ENCODE measurements around the gene STARD9.
"Not testable (repeated sequence)": the region's sequence is repeated elsewhere in the genome, so short reads cannot be mapped to it uniquely, and the experiment has no call there.

STARD9 gene

GRCh38 chr15:42623951-42624350 is 48.5 kb downstream of the STARD9 start:
- no peak for FAIRE-seq
- DNase-seq (ENCODE audit: low spot score): no peak

DNA sequence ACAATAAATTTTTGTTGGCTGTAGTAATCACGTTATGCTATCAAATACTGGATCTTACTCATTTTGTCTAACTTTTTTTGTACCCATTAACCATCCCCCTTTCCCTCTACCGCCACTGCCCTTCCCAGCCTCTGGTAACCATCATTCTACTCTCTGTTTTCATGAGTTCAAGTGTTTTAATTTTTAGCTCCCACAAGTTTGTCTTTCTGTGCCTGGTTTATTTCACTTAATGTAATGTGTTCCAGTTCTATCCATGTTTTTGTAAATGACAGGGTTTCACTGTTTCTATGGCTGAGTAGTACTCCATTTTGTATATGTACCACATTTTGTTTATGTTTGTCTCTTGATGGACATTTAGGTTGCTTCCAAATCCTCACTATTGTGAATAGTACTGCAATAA is 52.1 kb downstream of the STARD9 start:
- no peak for DNase-seq (ENCODE audit: low spot score)
- FAIRE-seq: no peak

- FAIRE-seq: no peak
- no peak for DNase-seq (ENCODE audit: low spot score)
Measured at GRCh38 chr15:42628761-42629160, 53.4 kb downstream of the STARD9 start.

- DNase-seq (ENCODE audit: low spot score) (no peak), FAIRE-seq (no peak)
Measured at GRCh38 chr15:42632105-42632675, 56.8 kb downstream of the STARD9 start.

DNA sequence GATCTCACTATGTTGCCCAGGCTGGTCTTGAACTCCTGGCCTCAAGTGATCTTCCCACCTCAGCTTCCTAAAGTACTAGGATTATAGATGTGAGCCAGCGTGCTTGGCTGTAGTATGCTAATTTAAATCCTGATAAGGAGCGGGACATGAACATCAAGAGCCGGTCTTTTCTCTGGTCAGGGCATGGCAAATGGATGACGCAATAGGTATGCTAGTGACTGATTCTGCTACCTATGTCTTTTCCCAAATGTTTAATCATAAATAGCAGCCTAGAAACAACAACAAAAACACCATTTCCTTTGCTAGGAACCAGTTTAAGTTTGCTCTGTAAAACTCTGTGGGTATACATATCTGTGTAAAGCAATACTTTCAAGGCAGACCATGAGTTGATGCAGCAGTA is 64.7 kb downstream of the STARD9 start:
- DNase-seq (ENCODE audit: low spot score): no peak
- no peak for FAIRE-seq

DNA sequence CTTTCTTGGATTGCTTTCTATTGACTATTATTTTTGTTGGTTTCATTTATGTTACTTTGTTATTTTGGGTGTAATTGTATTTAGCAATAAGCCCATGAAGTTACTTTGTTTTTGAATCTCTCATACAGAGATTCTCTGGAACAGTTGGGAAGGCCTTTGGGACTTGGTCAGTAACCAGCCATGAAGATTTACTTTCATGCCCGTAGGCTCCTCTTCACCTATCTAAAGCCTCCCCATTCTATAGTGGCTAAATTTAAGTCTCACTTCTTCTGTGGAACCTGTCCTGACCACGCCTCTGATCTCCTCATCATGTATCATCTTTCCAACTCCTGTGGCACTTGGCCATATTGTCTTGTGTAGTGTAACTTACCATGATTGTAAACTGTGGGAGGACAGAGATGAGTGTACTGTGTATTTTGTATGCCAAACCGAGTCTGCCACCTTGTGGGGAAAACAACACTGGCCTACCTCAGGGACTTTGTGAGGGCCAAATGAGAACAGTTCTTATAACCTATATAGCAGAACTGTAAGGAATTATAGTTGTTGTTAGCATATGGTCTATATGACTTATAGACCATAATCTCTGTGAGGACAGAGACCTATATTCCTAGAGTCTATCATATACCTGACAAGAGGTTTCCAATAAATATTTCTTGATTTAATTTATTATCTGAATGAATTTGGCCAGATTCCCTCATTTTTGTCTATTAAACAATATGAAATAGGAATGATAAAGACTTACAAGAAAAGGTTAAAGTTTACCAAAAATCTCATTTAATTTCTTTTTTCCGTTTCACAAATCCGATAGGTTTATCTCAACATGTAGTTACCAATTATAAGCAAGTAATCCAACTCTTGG is 75.0 kb downstream of the STARD9 start:
- FAIRE-seq (peak; percentile 44), DNase-seq (ENCODE audit: low spot score) (peak; percentile 64)

- no peak for DNase-seq (ENCODE audit: low spot score)
- no peak for FAIRE-seq
Measured at GRCh38 chr15:42665827-42666226, 90.4 kb downstream of the STARD9 start.

DNA sequence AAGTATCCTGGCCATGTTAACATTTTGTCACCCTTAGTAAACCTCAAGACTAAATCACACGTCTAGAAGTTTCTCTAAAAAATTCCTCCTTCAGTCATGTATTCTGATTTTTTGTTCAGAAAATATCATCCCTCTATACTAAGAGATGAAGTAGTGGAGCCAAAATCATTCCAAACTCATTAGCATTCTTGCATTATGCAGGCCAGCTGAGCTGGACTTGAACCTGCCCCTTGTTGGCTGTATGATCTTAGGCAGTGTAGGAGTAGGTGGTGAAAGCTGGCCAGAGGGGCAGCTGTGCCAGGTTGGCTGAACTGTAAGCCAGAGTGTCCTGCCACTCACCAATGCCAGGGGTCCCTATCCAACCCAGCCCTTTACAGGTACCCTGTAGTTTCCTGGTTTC is 92.4 kb downstream of the STARD9 start:
- DNase-seq (ENCODE audit: low spot score): no peak
- no peak for FAIRE-seq

DNA sequence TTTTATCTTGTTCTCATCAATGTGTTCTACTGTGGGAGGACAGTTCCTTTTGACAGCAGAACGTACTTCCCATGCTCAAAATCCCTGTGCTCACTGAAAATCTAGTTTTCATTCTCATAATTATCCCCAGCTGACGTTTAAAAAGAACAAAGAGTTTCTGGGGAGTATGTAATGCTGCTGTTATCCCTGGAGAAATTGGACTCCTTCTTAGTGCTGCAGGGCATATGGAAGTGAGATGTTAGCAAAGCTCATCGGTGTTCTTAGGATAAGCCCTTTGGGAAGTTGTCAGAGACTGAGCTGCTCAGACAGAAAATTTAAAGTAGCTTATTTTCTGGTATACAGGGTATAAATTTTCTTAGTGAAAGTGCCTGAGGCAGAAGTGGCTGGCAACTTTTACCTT is 95.0 kb downstream of the STARD9 start:
- no peak for FAIRE-seq
- DNase-seq (ENCODE audit: low spot score): no peak

GRCh38 chr15:42672444-42672843 is 97.0 kb downstream of the STARD9 start:
- no peak for FAIRE-seq
- no peak for DNase-seq (ENCODE audit: low spot score)

DNA sequence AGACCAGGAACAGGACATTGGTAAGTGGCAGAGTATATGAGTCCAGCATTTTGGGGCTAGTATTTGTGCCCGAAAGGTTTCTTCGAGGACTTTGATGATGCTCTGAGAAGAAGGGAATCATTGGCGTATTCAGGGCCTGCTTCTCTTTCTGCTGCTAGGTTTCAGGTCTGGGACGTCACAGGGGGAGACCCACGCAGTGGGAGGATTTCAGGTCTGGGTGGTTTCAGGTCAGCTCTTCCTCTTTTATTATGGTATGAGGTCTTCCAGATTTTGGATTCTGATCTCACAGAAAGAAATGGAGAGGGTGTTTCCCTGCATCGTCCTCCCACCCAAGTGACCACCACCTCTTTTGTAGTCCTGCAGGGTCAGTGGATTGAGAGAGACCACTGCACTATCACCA is 99.1 kb downstream of the STARD9 start:
- no peak for DNase-seq (ENCODE audit: low spot score)
- no peak for FAIRE-seq

GRCh38 chr15:42675021-42675420 is 99.6 kb downstream of the STARD9 start:
- FAIRE-seq (no peak), DNase-seq (ENCODE audit: low spot score) (no peak)

GRCh38 chr15:42679285-42680141 is 104.1 kb downstream of the STARD9 start:
- DNase-seq (ENCODE audit: low spot score) (peak; percentile 6), FAIRE-seq (no peak)

GRCh38 chr15:42680142-42680482 is 104.7 kb downstream of the STARD9 start:
- peak; percentile 22 for DNase-seq (ENCODE audit: low spot score)
- not testable (repeated sequence) for FAIRE-seq

GRCh38 chr15:42681119-42681518 is 105.7 kb downstream of the STARD9 start:
- DNase-seq (ENCODE audit: low spot score): no peak
- no peak for FAIRE-seq

GRCh38 chr15:42686281-42686680 is 110.9 kb downstream of the STARD9 start:
- FAIRE-seq: no peak
- no peak for DNase-seq (ENCODE audit: low spot score)

GRCh38 chr15:42687740-42688139 is 112.3 kb downstream of the STARD9 start:
- no peak for FAIRE-seq
- DNase-seq (ENCODE audit: low spot score): no peak

DNA sequence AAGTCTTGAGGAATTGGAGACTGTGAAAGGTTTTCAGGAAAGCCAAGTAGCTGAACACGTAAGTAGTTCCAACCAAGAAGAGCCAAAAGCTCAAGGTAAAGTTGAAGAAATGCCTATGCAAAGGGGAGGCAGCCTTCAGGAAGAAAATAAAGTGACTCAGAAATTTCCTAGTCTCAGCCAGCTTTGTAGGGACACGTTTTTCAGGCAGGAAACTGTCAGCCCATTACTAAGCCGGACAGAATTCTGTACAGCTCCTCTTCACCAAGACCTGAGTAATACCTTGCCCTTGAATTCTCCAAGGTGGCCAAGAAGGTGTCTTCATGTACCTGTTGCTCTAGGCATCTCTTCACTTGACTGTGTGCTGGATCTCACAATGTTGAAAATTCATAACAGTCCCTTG is 112.9 kb downstream of the STARD9 start:
- FAIRE-seq: no peak
- DNase-seq (ENCODE audit: low spot score): no peak

GRCh38 chr15:42691308-42691707 is 115.9 kb downstream of the STARD9 start:
- FAIRE-seq (no peak), DNase-seq (ENCODE audit: low spot score) (no peak)

GRCh38 chr15:42691770-42692169 is 116.4 kb downstream of the STARD9 start:
- FAIRE-seq (no peak), DNase-seq (ENCODE audit: low spot score) (no peak)

- no peak for FAIRE-seq
- no peak for DNase-seq (ENCODE audit: low spot score)
Measured at GRCh38 chr15:42692536-42692935, 117.1 kb downstream of the STARD9 start.

- DNase-seq (ENCODE audit: low spot score): no peak
- FAIRE-seq: no peak
Measured at GRCh38 chr15:42692997-42693396, 117.6 kb downstream of the STARD9 start.
